ENCODE data around the gene AKR1B15.

AKR1B15 gene

DNA sequence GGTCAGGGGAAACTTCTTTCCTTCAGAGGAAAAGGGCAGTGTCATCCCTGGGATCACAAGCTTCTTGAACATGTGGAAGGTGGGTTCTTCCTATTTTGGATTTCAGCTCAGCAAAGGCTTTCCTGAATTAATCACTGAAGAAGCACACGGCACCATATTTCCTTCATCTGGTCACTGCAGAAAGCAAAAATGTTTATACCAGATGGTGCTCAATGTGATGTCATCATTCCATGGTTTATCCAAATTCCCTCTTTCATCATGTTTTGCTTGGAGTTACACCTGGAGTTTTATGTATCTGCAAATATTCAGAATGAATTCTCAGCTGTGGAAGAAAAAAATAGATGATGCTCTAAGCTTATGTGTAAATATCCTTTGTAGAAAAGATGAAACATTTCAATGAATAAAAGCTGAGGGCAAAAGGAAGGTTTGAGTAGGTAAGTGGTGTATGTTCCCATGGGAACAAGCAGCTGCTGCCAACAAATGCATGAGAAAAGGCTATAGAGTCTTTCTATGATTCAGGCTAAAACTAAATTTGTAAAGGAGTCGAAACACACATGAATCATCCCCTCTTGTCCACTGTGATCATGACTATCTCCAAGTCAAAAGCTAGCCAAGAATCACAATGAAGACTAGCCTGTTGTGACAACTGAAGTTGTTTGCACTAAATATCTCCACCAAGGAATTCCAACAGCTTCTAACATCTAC lies 70.9 kb downstream of the AKR1B15 start:
- DNase-seq, result no peak

DNA sequence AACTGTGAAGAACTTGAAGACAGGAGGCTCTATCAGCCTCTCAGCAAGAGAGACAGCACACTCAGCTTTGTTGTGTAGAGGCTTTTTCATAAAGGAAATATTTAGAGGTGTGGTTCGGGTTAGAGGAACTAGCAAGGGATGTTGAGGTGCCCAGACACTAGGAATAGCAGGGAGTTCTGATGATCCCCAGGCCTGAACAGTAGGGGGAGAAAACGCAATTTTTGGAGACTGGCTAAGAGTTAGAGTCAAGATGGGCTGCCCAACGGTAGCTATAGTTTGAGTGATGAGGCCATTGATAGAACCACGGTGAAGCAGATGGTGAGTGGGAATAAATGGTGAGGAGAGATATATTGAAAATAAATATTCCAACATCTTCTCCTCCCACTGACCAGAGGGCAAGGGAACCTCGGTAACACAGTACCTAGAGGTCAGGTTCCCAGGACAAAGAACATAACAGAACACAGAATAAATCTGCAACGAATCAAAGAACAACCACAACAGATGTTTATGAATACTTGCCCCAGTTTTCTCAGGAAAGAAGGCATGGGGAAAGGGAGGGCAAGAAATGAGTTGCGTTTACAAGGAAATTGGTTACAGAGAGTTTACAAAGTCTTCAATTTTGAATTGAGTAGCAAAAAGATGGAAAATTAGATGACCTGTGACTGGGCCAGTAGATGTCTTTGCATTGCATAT lies 73.5 kb downstream of the AKR1B15 start:
- DNase-seq, result no peak

DNA sequence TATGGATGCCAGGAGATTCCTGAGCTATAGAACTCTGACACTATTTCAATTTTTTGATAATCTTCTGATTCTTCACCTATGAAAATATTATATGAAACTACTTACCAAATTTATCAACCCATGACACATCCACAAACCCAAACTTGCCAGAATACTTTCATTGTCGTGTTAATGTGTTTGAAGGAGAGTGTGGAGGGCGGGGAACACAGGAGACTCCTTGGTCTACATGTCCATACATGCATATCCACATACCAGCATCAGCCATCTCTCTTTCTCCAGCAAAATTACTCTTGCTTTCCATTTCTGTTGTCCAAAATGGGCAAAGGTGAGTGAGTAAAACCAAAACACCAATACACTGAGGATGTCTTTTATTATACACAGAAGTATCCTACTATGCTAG lies 74.3 kb downstream of the AKR1B15 start:
- no peak for DNase-seq

DNA sequence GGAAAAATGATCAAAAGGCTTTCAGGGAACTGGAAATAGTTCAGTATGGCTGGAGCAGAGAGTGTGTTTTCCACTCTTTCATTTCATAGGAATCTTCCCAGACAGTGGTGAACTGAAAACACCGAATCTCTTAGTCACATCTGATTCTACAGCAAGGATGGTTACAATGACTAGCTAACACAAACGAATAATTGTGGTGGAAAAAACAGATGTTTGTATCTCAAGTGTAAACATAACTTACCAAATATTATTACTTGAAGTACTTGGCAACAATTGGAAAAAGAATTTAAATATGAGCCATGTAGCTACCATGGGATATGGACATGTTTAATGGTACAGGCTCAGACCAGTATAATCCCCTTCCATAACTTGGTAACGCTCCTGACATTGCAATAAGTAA lies 76.6 kb downstream of the AKR1B15 start:
- no peak for DNase-seq

DNA sequence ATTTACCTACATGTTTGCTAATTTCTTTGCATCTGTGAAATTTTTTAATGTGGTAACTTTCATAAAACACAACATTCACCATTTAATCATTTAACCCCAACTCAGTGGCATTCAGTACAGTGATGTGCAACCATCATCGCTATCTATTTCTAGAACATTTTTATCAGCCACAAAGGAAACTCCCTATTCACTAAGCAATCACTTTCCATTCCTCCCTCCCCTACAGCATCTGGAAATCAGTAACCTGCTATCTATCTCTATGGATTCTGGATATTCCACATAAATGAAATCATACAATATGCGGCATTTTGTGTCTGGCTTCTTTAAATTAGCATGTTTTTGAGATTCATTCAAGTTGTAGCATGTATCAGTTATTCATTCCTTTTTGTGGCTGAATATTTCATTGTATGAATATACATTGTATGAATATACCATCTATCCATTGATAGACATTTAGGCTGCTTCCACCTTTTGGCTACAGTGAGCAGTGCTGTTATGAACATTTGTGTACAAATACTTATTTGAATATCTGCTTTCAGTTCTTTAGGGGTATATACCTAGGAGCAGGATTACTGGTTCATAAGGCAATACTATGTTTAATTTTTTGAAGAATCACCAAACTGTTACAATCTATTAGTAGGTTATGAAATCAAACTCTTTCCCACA lies 78.3 kb downstream of the AKR1B15 start:
- DNase-seq, result no peak

DNA sequence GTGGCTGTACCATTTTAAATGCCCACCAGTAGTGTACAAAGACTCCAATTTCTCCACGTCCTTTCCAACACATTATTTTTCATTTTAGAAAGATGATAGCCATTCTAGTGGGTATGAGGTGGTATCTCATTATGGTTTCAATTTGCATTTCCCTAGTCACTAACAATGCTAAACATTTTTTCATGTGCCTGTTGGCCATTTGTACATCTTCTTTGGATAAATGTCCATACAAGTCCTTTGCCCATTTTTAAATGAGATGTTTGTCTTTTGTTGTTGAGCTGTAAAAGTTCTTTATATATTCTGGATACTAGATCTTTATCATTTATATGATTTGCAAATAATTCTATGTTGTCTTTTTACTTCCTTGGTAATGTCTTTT lies 78.9 kb downstream of the AKR1B15 start:
- DNase-seq, result no peak

DNA sequence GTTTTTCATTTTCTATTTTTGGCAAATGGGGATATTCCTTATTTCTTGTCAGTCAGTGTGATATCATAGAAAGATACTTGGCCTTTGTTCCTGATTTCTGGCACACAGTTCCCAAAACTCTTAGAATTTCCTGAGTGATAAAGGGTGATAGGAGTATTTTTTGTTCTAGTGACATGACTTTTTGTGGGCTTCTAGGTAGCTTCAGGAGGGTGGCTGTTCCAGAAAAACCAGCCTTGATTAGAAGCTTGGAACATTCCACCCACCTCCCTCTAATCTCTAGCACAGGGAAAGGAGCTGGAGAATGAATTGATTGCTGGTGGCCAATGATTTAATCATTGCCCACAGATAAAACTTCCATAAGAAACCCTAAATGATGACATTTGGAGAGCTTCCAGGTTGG lies 80.5 kb downstream of the AKR1B15 start:
- no peak for DNase-seq
